H9 (cell line): ENCODE data around the gene ANKRD7. TPM values are rescaled to one million over a fixed set of nuclear protein-coding genes. Genes with fewer than 3 reads are reported as not detected.

Experiments
- DNase-seq: peaks from one replicate; pipeline ENCODE4 v3.0.0-alpha.2; 2017
- H2AFZ ChIP-seq: one replicate; pipeline ENCODE4 v1.6.1; 2013; ENCODE audit warnings: mild to moderate bottlenecking, low read length, control low read depth, moderate library complexity
- H2AK5ac ChIP-seq: 2 replicates; pipeline ENCODE4 v1.6.1; 2013; ENCODE audit warnings: low read length, control low read depth, mixed read lengths; ENCODE audit not compliant: insufficient read length
- H2BK120ac ChIP-seq: one replicate; pipeline ENCODE4 v1.6.1; 2013; ENCODE audit warnings: low read depth, mild to moderate bottlenecking, low read length, control low read depth, inconsistent platforms; ENCODE audit not compliant: poor library complexity, severe bottlenecking
- H2BK12ac ChIP-seq: 2 replicates; pipeline ENCODE4 v1.6.1; 2013; ENCODE audit warnings: low read length, control low read depth, mixed read lengths, low read depth; ENCODE audit not compliant: insufficient read length
- H2BK15ac ChIP-seq: 2 replicates; pipeline ENCODE4 v1.6.1; 2013; ENCODE audit warnings: low read depth, low read length, control low read depth
- H2BK20ac ChIP-seq: one replicate; pipeline ENCODE4 v1.6.1; 2013; ENCODE audit warnings: low read depth, mild to moderate bottlenecking, low read length, control low read depth, inconsistent platforms; ENCODE audit not compliant: poor library complexity, severe bottlenecking
- H2BK5ac ChIP-seq: 2 replicates; pipeline ENCODE4 v1.6.1; 2013; ENCODE audit warnings: low read length, control low read depth, mixed read lengths; ENCODE audit not compliant: insufficient read length
- H3K14ac ChIP-seq: 2 replicates; pipeline ENCODE4 v1.6.1; 2013; ENCODE audit warnings: low read length, control low read depth; ENCODE audit not compliant: insufficient read depth
- H3K18ac ChIP-seq: 2 replicates; pipeline ENCODE4 v1.6.1; 2013; ENCODE audit warnings: low read depth, mild to moderate bottlenecking, mixed read lengths, low read length, control low read depth; ENCODE audit not compliant: insufficient read length
- H3K23ac ChIP-seq: 2 replicates; pipeline ENCODE4 v1.6.1; 2013; ENCODE audit warnings: low read length, control low read depth, mixed read lengths, low read depth; ENCODE audit not compliant: insufficient read length
- H3K23me2 ChIP-seq: 2 replicates; pipeline ENCODE4 v1.6.1; 2013; ENCODE audit warnings: low read depth, mild to moderate bottlenecking, mixed read lengths, low read length, control low read depth; ENCODE audit not compliant: insufficient read length, poor library complexity, severe bottlenecking
- H3K27ac ChIP-seq: 2 replicates; pipeline ENCODE4 v1.5.1; 2013; ENCODE audit warnings: low read length, control low read depth, mixed read lengths, low read depth; ENCODE audit not compliant: insufficient read length
- H3K27me3 ChIP-seq: 2 replicates; pipeline ENCODE4 v1.6.1; 2013; ENCODE audit warnings: low read length, control low read depth, inconsistent platforms; ENCODE audit not compliant: insufficient read depth
- H3K4ac ChIP-seq: 2 replicates; pipeline ENCODE4 v1.6.1; 2013; ENCODE audit warnings: low read depth, mild to moderate bottlenecking, control low read depth, inconsistent platforms, low read length, moderate library complexity
- H3K4me1 ChIP-seq: 2 replicates; pipeline ENCODE4 v1.6.1; 2013; ENCODE audit warnings: low read length, control low read depth, inconsistent platforms; ENCODE audit not compliant: insufficient read depth
- H3K4me2 ChIP-seq: 2 replicates; pipeline ENCODE4 v1.6.1; 2013; ENCODE audit warnings: low read length, control low read depth, mixed read lengths; ENCODE audit not compliant: insufficient read length, insufficient read depth
- H3K56ac ChIP-seq: 2 replicates; pipeline ENCODE4 v1.6.1; 2013; ENCODE audit warnings: low read depth, mild to moderate bottlenecking, mixed read lengths, low read length, control low read depth; ENCODE audit not compliant: insufficient read length
- H3K79me1 ChIP-seq: 2 replicates; pipeline ENCODE4 v1.6.1; 2013; ENCODE audit warnings: low read depth, mild to moderate bottlenecking, moderate library complexity, low read length, control low read depth, inconsistent platforms; ENCODE audit not compliant: insufficient read depth, poor library complexity, severe bottlenecking
- H3K79me2 ChIP-seq: 2 replicates; pipeline ENCODE4 v1.6.1; 2013; ENCODE audit warnings: low read length, control low read depth, inconsistent platforms; ENCODE audit not compliant: insufficient read depth
- H3K9ac ChIP-seq: 2 replicates; pipeline ENCODE4 v1.6.1; 2013; ENCODE audit warnings: low read length, control low read depth, mixed read lengths; ENCODE audit not compliant: insufficient read length; ENCODE audit errors: extremely low read depth
- H3K9me3 ChIP-seq: one replicate; pipeline ENCODE4 v1.6.1; 2013; ENCODE audit warnings: low read depth, low read length, inconsistent platforms; ENCODE audit not compliant: control insufficient read depth
- H3T11ph ChIP-seq: one replicate; pipeline ENCODE4 v1.6.1; 2013; ENCODE audit warnings: mild to moderate bottlenecking, low read length, control low read depth, inconsistent platforms
- H4K20me1 ChIP-seq: one replicate; pipeline ENCODE4 v1.6.1; 2013; ENCODE audit not compliant: control insufficient read depth, insufficient read length, insufficient read depth
- H4K5ac ChIP-seq: 2 replicates; pipeline ENCODE4 v1.6.1; 2013; ENCODE audit warnings: low read depth, mild to moderate bottlenecking, mixed read lengths, low read length, control low read depth; ENCODE audit not compliant: insufficient read length
- H4K8ac ChIP-seq: replicated peaks from 2 replicates; pipeline ENCODE4 v1.6.1; 2013; ENCODE audit warnings: low read length, control low read depth, mixed read lengths, low read depth; ENCODE audit not compliant: insufficient read length
- H4K91ac ChIP-seq: 2 replicates; pipeline ENCODE4 v1.6.1; 2013; ENCODE audit warnings: low read depth, mild to moderate bottlenecking, moderate library complexity, mixed read lengths, low read length, control low read depth; ENCODE audit not compliant: insufficient read length
- H3K27ac Mint-ChIP-seq, 3 experiments: 2 replicates in 2 of 3; 3 replicates in 1 of 3; pipeline ENCODE4 v1.8.0; 2020 to 2021; ENCODE audit warnings: mixed read lengths in 3 of 3, mild to moderate bottlenecking in 1 of 3, moderate library complexity in 1 of 3
- H3K27me3 Mint-ChIP-seq: 2 replicates; pipeline ENCODE4 v1.8.0; 2021; ENCODE audit warnings: low read depth, mild to moderate bottlenecking, moderate library complexity, mixed read lengths
- H3K36me3 Mint-ChIP-seq, 3 experiments: 2 replicates in 2 of 3; 3 replicates in 1 of 3; pipeline ENCODE4 v1.8.0; 2020 to 2021; ENCODE audit warnings: low read depth in 3 of 3, mixed read lengths in 3 of 3; ENCODE audit not compliant: insufficient read depth in 1 of 3
- H3K4me1 Mint-ChIP-seq, 2 experiments: 2 replicates each; pipeline ENCODE4 v1.8.0; 2020; ENCODE audit warnings: mixed read lengths in 2 of 2
- H3K4me3 Mint-ChIP-seq, 2 experiments: 2 replicates in 1 of 2; 3 replicates in 1 of 2; pipeline ENCODE4 v1.8.0; 2020 to 2021; ENCODE audit warnings: mild to moderate bottlenecking in 2 of 2, mixed read lengths in 2 of 2, moderate library complexity in 1 of 2
- H3K9me3 Mint-ChIP-seq, 2 experiments: 2 replicates in 1 of 2; 3 replicates in 1 of 2; pipeline ENCODE4 v1.8.0; 2020; ENCODE audit warnings: mild to moderate bottlenecking in 2 of 2, mixed read lengths in 2 of 2, moderate library complexity in 1 of 2
- CTCF ChIP-seq: fragments of 200-600 bp; sonication (generic); conservative IDR thresholded peaks from 3 replicates; pipeline ENCODE4 v1.8.0; 2021; ENCODE audit warnings: antibody characterized with exemption, mild to moderate bottlenecking
- WGBS: extraction: QIAGEN DNeasy Blood & Tissue Kit; methylation state at CpG from one replicate; pipeline ENCODE4 v1.1.7; 2013; ENCODE audit warnings: missing lambda C conversion rate, low lambda C conversion rate, mixed read lengths; ENCODE audit not compliant: insufficient read length; ENCODE audit errors: extremely low coverage; 5-methylcytosine and 5-hydroxymethylcytosine counted together
- total RNA-seq: library from RNA; stranded (reverse); gene quantifications from 2 replicates; pipeline ENCODE4 v1.2.1, GENCODE V29; 2021

The ANKRD7 gene
- total RNA-seq, 1 experiment from 2014 or later, result not detected

GRCh38 chr7:118286131-118286530 is 61.6 kb downstream of the ANKRD7 start:
- Mint-ChIP-seq H3K27ac (no peak overlapping the region), H3K27me3 (no peaks in the 10 kb centered on the region), H3K36me3 (peaks cover 7 to 9% (median 9%) of the 10 kb centered on the region in 3 experiments), H3K9me3 (peaks cover 7 to 15% of the 10 kb centered on the region in 2 experiments), H3K4me3 (no peak overlapping the region), H3K4me1 (no peaks in the 10 kb centered on the region)
- Histone ChIP-seq H4K5ac (no peak overlapping the region), H3T11ph (no peak overlapping the region), H2BK12ac (no peak overlapping the region), H2BK120ac (no peak overlapping the region), H3K23me2 (no peaks in the 10 kb centered on the region), H3K18ac (no peak overlapping the region), H3K9ac (no peak overlapping the region), H3K79me2 (no peaks in the 10 kb centered on the region), H2BK15ac (no peak overlapping the region), H3K14ac (no peak overlapping the region), H2AFZ (no peak overlapping the region), H3K23ac (no peak overlapping the region), H4K20me1 (no peaks in the 10 kb centered on the region), H3K4me2 (no peak overlapping the region), H3K4ac (no peak overlapping the region), H2BK20ac (no peak overlapping the region), H4K91ac (no peak overlapping the region), H4K8ac (no peak overlapping the region), H3K56ac (no peak overlapping the region), H3K27me3 (no peaks in the 10 kb centered on the region), H2BK5ac (no peak overlapping the region), H3K27ac (no peak overlapping the region), H3K4me1 (no peaks in the 10 kb centered on the region), H3K9me3 (no peaks in the 10 kb centered on the region), H2AK5ac (no peak overlapping the region), H3K79me1 (no peaks in the 10 kb centered on the region)
- TF ChIP-seq CTCF, result no peak
- no peak for DNase-seq
- WGBS, result no CpG with 5 or more reads among the region's 2 CpGs
